HepG2 (cell line): ENCODE data around the gene HMMR. TPM values are rescaled to one million over a fixed set of nuclear protein-coding genes. Genes with fewer than 3 reads are reported as not detected.

Source experiments
- ASH2L ChIP-seq: fragments of 300-600, 200-600 bp; sonication (generic); IDR thresholded peaks from 2 replicates; pipeline ENCODE4 v1.7.0; 2017; ENCODE audit warnings: low read depth, mild to moderate bottlenecking, moderate library complexity, mixed read lengths, low read length; ENCODE audit not compliant: insufficient read length
- CEBPZ ChIP-seq: IDR thresholded peaks from 2 replicates; pipeline ENCODE4 v1.6.1; 2012; ENCODE audit warnings: low read length, improper control_type of control experiment
- CSRNP2 ChIP-seq: sonication (generic); formaldehyde crosslinking; conservative IDR thresholded peaks from 2 replicates; pipeline ENCODE4 v1.8.0; 2022; ENCODE audit warnings: low read depth, missing genetic modification reagents
- HMGXB3 ChIP-seq: sonication (generic); formaldehyde crosslinking; IDR thresholded peaks from 2 replicates; pipeline ENCODE4 v1.4.0; 2020; ENCODE audit warnings: missing genetic modification reagents, borderline replicate concordance
- NR3C1 ChIP-seq: sonication (generic); formaldehyde crosslinking; IDR thresholded peaks from 2 replicates; pipeline ENCODE4 v1.4.0; 2020; ENCODE audit warnings: missing genetic modification reagents
- POLR2A ChIP-seq, 2 experiments: IDR thresholded peaks; 2 replicates each; pipeline ENCODE4 v1.6.1; 2011; ENCODE audit warnings: low read depth in 2 of 2, low read length in 2 of 2, mild to moderate bottlenecking in 1 of 2, moderate library complexity in 1 of 2; ENCODE audit not compliant: insufficient read depth in 1 of 2
- RORA ChIP-seq: sonication (generic); formaldehyde crosslinking; IDR thresholded peaks from 2 replicates; pipeline ENCODE4 v1.5.0; 2020; ENCODE audit warnings: mild to moderate bottlenecking, missing genetic modification reagents, moderate library complexity
- SMARCE1 ChIP-seq: fragments of 450-650 bp; IDR thresholded peaks from 2 replicates; pipeline ENCODE4 v1.6.1; 2017; ENCODE audit warnings: borderline replicate concordance
- TAF1 ChIP-seq: sonication (generic); formaldehyde crosslinking; IDR thresholded peaks from 2 replicates; pipeline ENCODE4 v1.4.0; 2020; ENCODE audit warnings: missing genetic modification reagents
- TFDP1 ChIP-seq: IDR thresholded peaks from 2 replicates; pipeline ENCODE4 v1.6.1; 2016; ENCODE audit warnings: missing compliant biosample characterization, missing genetic modification reagents, borderline replicate concordance
- ZBTB38 ChIP-seq: sonication (generic); formaldehyde crosslinking; IDR thresholded peaks from 2 replicates; pipeline ENCODE4 v1.5.1; 2020; ENCODE audit warnings: mild to moderate bottlenecking, missing genetic modification reagents
- ZNF451 ChIP-seq: sonication (generic); formaldehyde crosslinking; IDR thresholded peaks from 2 replicates; pipeline ENCODE4 v1.5.0; 2020; ENCODE audit warnings: mild to moderate bottlenecking, missing genetic modification reagents
- ZNF850 ChIP-seq: sonication (generic); formaldehyde crosslinking; conservative IDR thresholded peaks from 2 replicates; pipeline ENCODE4 v1.9.0; 2021; ENCODE audit warnings: mild to moderate bottlenecking, missing genetic modification reagents
- polyA plus RNA-seq, 8 experiments: library from polyadenylated mRNA; depleted of rRNA in 3 of 8; stranded (reverse) in 7 of 8; unstranded in 1 of 8; fragments of >200 nt; fragmentation: Illumina TruSeq in 4 of 8; extraction: Trizol in 4 of 8; gene quantifications; 2 replicates each; pipeline versions ENCODE4 v1.2.1 to v1.2.3, GENCODE V29; 2011 to 2016; ENCODE audit warnings: low read depth in 4 of 8, missing spikeins in 1 of 8, mixed read lengths in 1 of 8; ENCODE audit not compliant: insufficient read depth in 1 of 8
- total RNA-seq, 5 experiments: library from RNA; depleted of rRNA; stranded (reverse); fragments of >200 nt; fragmentation: Illumina TruSeq; extraction: Trizol; gene quantifications; 2 replicates each; pipeline ENCODE4 v1.2.3, GENCODE V29; 2016; ENCODE audit warnings: low read depth in 1 of 5
- TF ChIP-seq, protein P1 (sequence below): sonication (generic); formaldehyde crosslinking; IDR thresholded peaks from 2 replicates; pipeline ENCODE4 v1.8.1; 2023; ENCODE audit warnings: mild to moderate bottlenecking, moderate library complexity, missing genetic modification reagents
- TF ChIP-seq, protein P2 (sequence below), 2 experiments: fragments of 450-650 bp in 1 of 2; sonication (generic) in 1 of 2; formaldehyde crosslinking; IDR thresholded peaks; 2 replicates each; pipeline versions ENCODE4 v1.5.0 to v1.8.0; 2020 to 2022; ENCODE audit warnings: mild to moderate bottlenecking in 1 of 2, missing genetic modification reagents in 1 of 2

HMMR gene
- total and polyA plus RNA-seq, 2 of the 13 experiments (the other 11 are each of a cell fraction or from before 2014, with no cell fraction given) = 8.5 to 48.3 TPM

GRCh38 chr5:163503106-163504078, 43.0 kb downstream of the HMMR start (continued):
- no peak for TF ChIP-seq SMARCE1
- TF ChIP-seq ZBTB38 (CRISPR knock-in tag) = no peak
- TF ChIP-seq ZNF850 (CRISPR knock-in tag) = no peak
- peak; percentile 35; the same call in 1 of the 2 replicates for TF ChIP-seq TAF1 (CRISPR knock-in tag)
- TF ChIP-seq POLR2A (IDR thresholded peaks at IDR 0.05; ENCODE audit: insufficient read depth in 1 of 2, low read depth in 2 of 2, low read length in 2 of 2) = 0 out of 4 replicates have a peak, but pooled peaks of 1 of the 2 experiments have one; percentile 21
- no peak for TF ChIP-seq NR3C1 (CRISPR knock-in tag)
- no peak for TF ChIP-seq RORA
- TF ChIP-seq, protein P1, sequence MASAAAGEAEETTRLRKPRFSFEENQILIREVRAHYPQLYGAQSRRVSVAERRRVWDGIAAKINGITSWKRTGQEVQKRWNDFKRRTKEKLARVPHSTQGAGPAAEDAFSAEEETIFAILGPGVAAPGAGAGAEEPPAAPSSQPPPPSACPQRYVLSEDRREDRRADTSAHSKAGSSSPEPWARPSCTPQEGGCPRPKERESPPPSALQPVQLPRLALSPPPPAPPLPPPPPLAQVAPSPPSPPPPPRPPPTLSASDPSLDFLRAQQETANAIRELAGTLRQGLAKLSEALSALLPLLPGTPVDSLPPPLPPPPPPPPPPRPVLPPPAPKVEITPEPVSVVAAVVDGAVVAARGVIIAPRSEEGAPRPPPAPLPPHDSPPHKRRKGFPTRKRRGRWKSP (CRISPR knock-in tag) = no peak
- no peak for TF ChIP-seq ZNF451
- peak; percentile 96 for TF ChIP-seq HMGXB3 (CRISPR knock-in tag)
- TF ChIP-seq, protein P2, sequence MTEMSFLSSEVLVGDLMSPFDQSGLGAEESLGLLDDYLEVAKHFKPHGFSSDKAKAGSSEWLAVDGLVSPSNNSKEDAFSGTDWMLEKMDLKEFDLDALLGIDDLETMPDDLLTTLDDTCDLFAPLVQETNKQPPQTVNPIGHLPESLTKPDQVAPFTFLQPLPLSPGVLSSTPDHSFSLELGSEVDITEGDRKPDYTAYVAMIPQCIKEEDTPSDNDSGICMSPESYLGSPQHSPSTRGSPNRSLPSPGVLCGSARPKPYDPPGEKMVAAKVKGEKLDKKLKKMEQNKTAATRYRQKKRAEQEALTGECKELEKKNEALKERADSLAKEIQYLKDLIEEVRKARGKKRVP (CRISPR knock-in tag; IDR thresholded peaks at IDR 0.05) = no peak
- TF ChIP-seq CEBPZ = no peak
- no peak for TF ChIP-seq CSRNP2
- no peak for TF ChIP-seq TFDP1 (CRISPR knock-in tag)
- no peak for TF ChIP-seq ASH2L
